ENCODE results near the gene FBXO15.

DNA sequence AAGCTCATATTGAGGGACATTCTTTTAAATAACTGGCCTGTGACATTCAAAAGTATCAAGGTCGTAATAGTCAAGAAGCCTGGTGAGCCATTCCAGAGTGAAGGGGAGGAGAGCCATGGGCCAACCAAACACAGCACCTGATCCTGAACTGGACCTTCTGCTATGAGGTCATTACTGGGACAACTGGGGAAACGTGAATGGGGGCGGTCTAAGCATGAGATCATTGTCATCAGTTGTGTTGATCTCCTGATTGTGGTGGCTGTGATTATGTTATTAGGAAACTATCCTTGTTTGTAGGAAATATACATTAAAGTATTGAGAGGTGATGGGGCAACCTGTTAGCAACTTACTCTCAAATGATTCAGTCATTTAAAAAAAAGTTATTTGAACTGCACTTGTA, 79.3 kb downstream of the FBXO15 start:
- TF ChIP-seq, protein P1, sequence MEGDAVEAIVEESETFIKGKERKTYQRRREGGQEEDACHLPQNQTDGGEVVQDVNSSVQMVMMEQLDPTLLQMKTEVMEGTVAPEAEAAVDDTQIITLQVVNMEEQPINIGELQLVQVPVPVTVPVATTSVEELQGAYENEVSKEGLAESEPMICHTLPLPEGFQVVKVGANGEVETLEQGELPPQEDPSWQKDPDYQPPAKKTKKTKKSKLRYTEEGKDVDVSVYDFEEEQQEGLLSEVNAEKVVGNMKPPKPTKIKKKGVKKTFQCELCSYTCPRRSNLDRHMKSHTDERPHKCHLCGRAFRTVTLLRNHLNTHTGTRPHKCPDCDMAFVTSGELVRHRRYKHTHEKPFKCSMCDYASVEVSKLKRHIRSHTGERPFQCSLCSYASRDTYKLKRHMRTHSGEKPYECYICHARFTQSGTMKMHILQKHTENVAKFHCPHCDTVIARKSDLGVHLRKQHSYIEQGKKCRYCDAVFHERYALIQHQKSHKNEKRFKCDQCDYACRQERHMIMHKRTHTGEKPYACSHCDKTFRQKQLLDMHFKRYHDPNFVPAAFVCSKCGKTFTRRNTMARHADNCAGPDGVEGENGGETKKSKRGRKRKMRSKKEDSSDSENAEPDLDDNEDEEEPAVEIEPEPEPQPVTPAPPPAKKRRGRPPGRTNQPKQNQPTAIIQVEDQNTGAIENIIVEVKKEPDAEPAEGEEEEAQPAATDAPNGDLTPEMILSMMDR (IDR thresholded peaks at IDR 0.05), result no peak
- TF ChIP-seq POLR2AphosphoS5 (IDR thresholded peaks at IDR 0.05), result no peak
- no peak for TF ChIP-seq POLR2A (IDR thresholded peaks at IDR 0.05)
- TF ChIP-seq EP300 (IDR thresholded peaks at IDR 0.05), result no peak
